HepG2 (cell line): Measurements from ENCODE around the gene TMBIM4. TPM values are rescaled to one million over a fixed set of nuclear protein-coding genes. Genes with fewer than 3 reads are reported as not detected.

Source experiments
- ARID5B ChIP-seq: IDR thresholded peaks from 2 replicates; pipeline ENCODE4 v1.4.0; 2020; ENCODE audit warnings: mild to moderate bottlenecking, missing genetic modification reagents
- BATF2 ChIP-seq: sonication (generic); formaldehyde crosslinking; IDR thresholded peaks from 2 replicates; pipeline ENCODE4 v1.8.0; 2022; ENCODE audit warnings: mild to moderate bottlenecking, missing genetic modification reagents, moderate library complexity
- CCAR2 ChIP-seq: fragments of 200-400 bp; formaldehyde crosslinking; optimal IDR thresholded peaks from 2 replicates; pipeline ENCODE3; 2018; ENCODE audit warnings: low read depth, mild to moderate bottlenecking, low read length, moderate library complexity
- DMTF1 ChIP-seq: sonication (generic); formaldehyde crosslinking; IDR thresholded peaks from 2 replicates; pipeline ENCODE4 v1.4.0; 2020; ENCODE audit warnings: mild to moderate bottlenecking, missing genetic modification reagents
- EZH2 ChIP-seq: conservative IDR thresholded peaks from 2 replicates; pipeline ENCODE4 v1.6.1; 2012; ENCODE audit warnings: mild to moderate bottlenecking, low read depth, low read length, moderate library complexity
- KDM5B ChIP-seq: sonication (generic); formaldehyde crosslinking; IDR thresholded peaks from 2 replicates; pipeline ENCODE4 v1.4.0; 2020; ENCODE audit warnings: missing genetic modification reagents, mild to moderate bottlenecking, borderline replicate concordance
- KLF16 ChIP-seq, 2 experiments: sonication (generic) in 1 of 2; formaldehyde crosslinking in 1 of 2; IDR thresholded peaks; 2 replicates each; pipeline versions ENCODE4 v1.6.1 to v1.8.0; 2016 to 2023; ENCODE audit warnings: missing genetic modification reagents in 2 of 2, missing compliant biosample characterization in 1 of 2
- MBNL3 ChIP-seq: fragments of 250-450 bp; sonication (Bioruptor Pico); conservative IDR thresholded peaks from 2 replicates; pipeline ENCODE4 v1.8.0; 2022; ENCODE audit warnings: mild to moderate bottlenecking, inconsistent platforms
- NR1H2 ChIP-seq: sonication (generic); formaldehyde crosslinking; IDR thresholded peaks from 2 replicates; pipeline ENCODE4 v1.8.1; 2022; ENCODE audit warnings: low read depth, missing genetic modification reagents, borderline replicate concordance
- PLRG1 ChIP-seq: fragments of 450-650 bp; conservative IDR thresholded peaks from 2 replicates; pipeline ENCODE4 v1.6.1; 2016
- POLR2AphosphoS2 ChIP-seq: IDR thresholded peaks from 2 replicates; pipeline ENCODE4 v1.6.1; 2011; ENCODE audit warnings: low read depth, low read length, improper control_type of control experiment
- REXO4 ChIP-seq: sonication (generic); formaldehyde crosslinking; IDR thresholded peaks from 2 replicates; pipeline ENCODE4 v1.8.0; 2022; ENCODE audit warnings: missing genetic modification reagents, mild to moderate bottlenecking, borderline replicate concordance
- SMC3 ChIP-seq: IDR thresholded peaks from 2 replicates; pipeline ENCODE4 v1.6.1; 2011; ENCODE audit warnings: low read length, improper control_type of control experiment
- TCF7L2 ChIP-seq: IDR thresholded peaks from 2 replicates; pipeline ENCODE4 v1.6.1; 2011; ENCODE audit warnings: mild to moderate bottlenecking, low read depth, low read length, moderate library complexity
- ZC3H13 ChIP-seq: sonication (generic); formaldehyde crosslinking; IDR thresholded peaks from 2 replicates; pipeline ENCODE4 v1.8.1; 2023; ENCODE audit warnings: mild to moderate bottlenecking, missing genetic modification reagents, moderate library complexity
- ZGPAT ChIP-seq: IDR thresholded peaks from 2 replicates; pipeline ENCODE4 v1.6.1; 2016; ENCODE audit warnings: mild to moderate bottlenecking
- ZMYM4 ChIP-seq: sonication (generic); formaldehyde crosslinking; IDR thresholded peaks from 2 replicates; pipeline ENCODE4 v1.8.1; 2023; ENCODE audit warnings: mild to moderate bottlenecking, missing genetic modification reagents
- ZNF101 ChIP-seq: sonication (generic); formaldehyde crosslinking; IDR thresholded peaks from 2 replicates; pipeline ENCODE4 v1.4.0; 2020; ENCODE audit warnings: mild to moderate bottlenecking, low read depth, missing genetic modification reagents, borderline replicate concordance
- ZNF263 ChIP-seq: sonication (generic); formaldehyde crosslinking; IDR thresholded peaks from 2 replicates; pipeline ENCODE4 v1.4.0; 2020; ENCODE audit warnings: missing genetic modification reagents
- ZNF34 ChIP-seq: sonication (generic); formaldehyde crosslinking; IDR thresholded peaks from 2 replicates; pipeline ENCODE4 v1.4.0; 2020; ENCODE audit warnings: mild to moderate bottlenecking, missing genetic modification reagents, borderline replicate concordance
- ZZZ3 ChIP-seq: sonication (generic); formaldehyde crosslinking; IDR thresholded peaks from 2 replicates; pipeline ENCODE4 v1.4.0; 2020; ENCODE audit warnings: missing genetic modification reagents, mild to moderate bottlenecking, borderline replicate concordance
- polyA plus RNA-seq, 8 experiments: library from polyadenylated mRNA; depleted of rRNA in 3 of 8; stranded (reverse) in 7 of 8; unstranded in 1 of 8; fragments of >200 nt; fragmentation: Illumina TruSeq in 4 of 8; extraction: Trizol in 4 of 8; gene quantifications; 2 replicates each; pipeline versions ENCODE4 v1.2.1 to v1.2.3, GENCODE V29; 2011 to 2016; ENCODE audit warnings: low read depth in 4 of 8, missing spikeins in 1 of 8, mixed read lengths in 1 of 8; ENCODE audit not compliant: insufficient read depth in 1 of 8
- total RNA-seq, 5 experiments: library from RNA; depleted of rRNA; stranded (reverse); fragments of >200 nt; fragmentation: Illumina TruSeq; extraction: Trizol; gene quantifications; 2 replicates each; pipeline ENCODE4 v1.2.3, GENCODE V29; 2016; ENCODE audit warnings: low read depth in 1 of 5

Gene TMBIM4
- total and polyA plus RNA-seq, 2 of the 13 experiments (the other 11 are each of a cell fraction or from before 2014, with no cell fraction given): 60.5 to 67.7 TPM

- no peak; the same call in 1 of the 2 replicates for TF ChIP-seq ZZZ3 (CRISPR knock-in tag)
- no peak for TF ChIP-seq TCF7L2
- peak in 1 of 2 experiments; percentile 79; a peak in 1 of 4 replicates for TF ChIP-seq KLF16 (CRISPR knock-in tag; IDR thresholded peaks at IDR 0.05)
- no peak for TF ChIP-seq POLR2AphosphoS2
- no peak for TF ChIP-seq PLRG1
- peak; percentile 37; the same call in 1 of the 2 replicates for TF ChIP-seq KDM5B (CRISPR knock-in tag)
- peak; percentile 94 for TF ChIP-seq ZMYM4
- no peak for TF ChIP-seq MBNL3 (CRISPR knock-in tag)
- TF ChIP-seq BATF2 (CRISPR knock-in tag): no peak
- TF ChIP-seq EZH2: no peak
- TF ChIP-seq ZNF101: no peak
- TF ChIP-seq CCAR2: no peak
- 0 out of 2 replicates have a peak, but pooled peaks have one; percentile 35 for TF ChIP-seq ZNF34
- TF ChIP-seq DMTF1 (CRISPR knock-in tag): no peak
- TF ChIP-seq NR1H2: no peak
- TF ChIP-seq SMC3: no peak
- TF ChIP-seq ZNF263 (CRISPR knock-in tag): no peak
- TF ChIP-seq ZC3H13 (CRISPR knock-in tag): no peak; the same call in 1 of the 2 replicates
- peak; percentile 74; the same call in 1 of the 2 replicates for TF ChIP-seq ZGPAT
- TF ChIP-seq REXO4 (CRISPR knock-in tag): no peak
- TF ChIP-seq ARID5B: peak; percentile 53
Measured at GRCh38 chr12:66130267-66131066, 39.3 kb downstream of the TMBIM4 start, which contains the start of gene LLPH (continued).
